HG03571 (cell line): Measurements from ENCODE around the gene MAPRE3.
"Not testable (repeated sequence)": the region's sequence is repeated elsewhere in the genome, so short reads cannot be mapped to it uniquely, and the experiment has no call there.

ENCODE experiments used
- ATAC-seq: cut with Tn5 transposase; IDR thresholded peaks from one replicate; pipeline ENCODE4 v1.9.1; 2021; ENCODE audit not compliant: unreplicated experiment

The MAPRE3 gene

DNA sequence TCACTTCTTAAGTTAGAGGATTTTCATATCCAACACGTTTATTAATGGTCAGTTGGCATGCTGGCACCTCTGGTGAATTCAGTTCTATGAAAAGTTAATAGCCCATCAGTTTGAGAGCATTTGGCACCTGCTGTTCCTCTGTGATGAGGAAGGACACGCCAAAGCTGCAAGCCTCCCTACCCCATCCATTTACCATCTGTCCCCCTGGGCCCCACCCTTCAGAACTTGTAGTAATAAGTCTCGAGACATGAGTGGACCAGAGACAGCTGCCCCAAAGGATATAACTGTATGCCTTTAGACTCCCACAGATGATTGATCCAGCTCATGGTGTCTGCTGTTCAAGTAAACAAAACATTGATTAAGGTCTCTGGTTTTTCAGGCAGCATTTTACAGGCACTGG lies 94.7 kb downstream of the MAPRE3 start:
- ATAC-seq = no peak

DNA sequence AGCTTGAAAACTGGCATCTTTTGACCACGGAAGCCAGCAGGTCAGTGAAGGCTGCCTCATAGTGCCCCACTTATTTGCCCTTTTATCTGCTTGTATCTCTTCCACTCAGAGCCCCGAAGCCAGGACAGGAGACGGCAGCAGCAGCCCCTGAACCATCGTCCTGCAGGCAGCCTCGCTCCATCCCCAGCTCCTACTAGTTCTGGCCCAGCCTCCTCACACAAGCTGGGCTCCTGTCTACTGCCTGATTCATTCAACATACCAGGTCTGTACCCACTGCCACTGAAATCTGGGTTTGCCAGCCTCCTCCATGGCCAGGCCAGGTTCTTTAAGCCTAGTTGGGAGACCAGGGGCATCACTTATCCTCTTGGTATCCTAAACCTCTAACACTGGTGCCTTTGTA lies 96.9 kb downstream of the MAPRE3 start:
- ATAC-seq = no peak

DNA sequence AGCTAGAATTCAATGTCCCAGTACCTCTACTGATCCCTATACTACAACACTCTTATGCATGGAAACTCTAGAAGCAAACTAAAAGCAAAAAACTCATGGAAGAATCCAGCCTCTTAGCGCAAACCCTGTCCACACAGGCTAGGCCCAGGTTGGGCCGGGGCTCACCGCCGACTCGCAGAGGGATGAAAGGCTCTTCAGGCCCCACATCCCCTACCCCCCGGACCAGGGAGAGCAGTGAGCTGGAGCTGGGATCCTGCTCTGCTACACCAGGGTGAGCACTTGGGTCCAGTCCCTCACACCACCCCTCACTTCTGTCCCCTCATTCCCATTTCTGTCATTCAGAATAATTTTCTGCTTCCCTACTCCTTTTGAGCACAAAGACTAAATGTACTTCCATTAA lies 99.0 kb downstream of the MAPRE3 start:
- ATAC-seq = no peak

DNA sequence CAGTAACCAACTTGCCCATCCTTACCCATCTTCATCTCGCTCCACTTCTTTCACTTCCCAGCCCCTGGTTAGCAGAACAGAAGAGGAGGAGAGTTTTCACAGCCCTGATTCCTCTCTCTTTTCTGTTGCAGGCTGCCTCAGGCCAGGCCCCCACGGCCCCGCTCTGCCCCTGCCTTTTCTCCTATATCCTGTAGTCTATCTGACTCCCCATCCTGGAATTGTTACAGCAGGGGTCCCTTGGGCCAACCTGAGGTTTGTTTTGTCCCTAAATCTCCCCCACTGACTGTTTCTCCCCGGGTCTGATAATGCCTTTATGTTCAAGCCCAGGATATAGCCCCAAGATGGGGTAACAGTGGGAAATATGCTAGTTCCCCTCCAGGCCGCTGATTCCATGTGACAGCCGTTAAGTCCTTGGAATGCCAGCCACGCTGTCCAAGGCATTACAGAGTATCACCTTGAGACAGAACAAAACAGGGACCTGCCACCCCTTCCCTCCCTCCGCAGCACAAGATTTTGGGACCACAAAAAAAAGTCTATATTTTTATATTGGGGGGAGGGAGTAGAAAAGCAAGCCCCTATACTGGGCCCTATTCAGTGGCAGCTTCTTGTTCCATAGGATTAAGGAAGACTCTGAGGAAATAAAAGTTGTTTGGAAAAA lies 99.7 kb downstream of the MAPRE3 start:
- no peak for ATAC-seq

DNA sequence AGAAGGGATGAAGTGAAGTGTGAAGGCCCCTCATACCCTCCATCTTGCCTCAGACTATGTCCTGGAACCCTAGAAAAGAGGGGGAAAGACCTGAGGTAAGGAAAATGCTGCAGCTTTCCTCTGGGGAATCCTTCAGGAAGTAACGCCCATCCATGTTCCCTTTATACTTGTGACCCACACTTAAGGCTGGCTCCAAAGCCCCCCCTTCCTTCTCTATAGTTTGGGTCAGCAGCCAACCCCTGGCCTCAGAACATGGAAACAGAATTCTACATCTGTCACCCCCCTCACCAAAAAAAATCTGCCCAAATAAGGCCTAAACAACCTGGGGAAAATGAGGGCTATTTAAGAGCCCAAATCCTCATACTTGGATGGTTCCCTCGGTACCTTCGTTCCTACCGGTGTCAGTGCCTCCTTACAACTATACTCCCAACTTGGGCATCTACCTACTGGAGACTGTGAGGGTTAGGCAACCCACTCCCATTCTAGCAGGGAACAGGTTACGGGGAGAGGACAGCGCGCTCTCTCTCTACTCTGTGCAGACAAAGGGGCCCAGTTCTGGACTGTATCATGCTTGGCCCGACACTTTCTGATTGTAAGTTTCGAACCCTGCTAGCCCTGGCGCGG lies 100.3 kb downstream of the MAPRE3 start:
- ATAC-seq = peak; percentile 3

DNA sequence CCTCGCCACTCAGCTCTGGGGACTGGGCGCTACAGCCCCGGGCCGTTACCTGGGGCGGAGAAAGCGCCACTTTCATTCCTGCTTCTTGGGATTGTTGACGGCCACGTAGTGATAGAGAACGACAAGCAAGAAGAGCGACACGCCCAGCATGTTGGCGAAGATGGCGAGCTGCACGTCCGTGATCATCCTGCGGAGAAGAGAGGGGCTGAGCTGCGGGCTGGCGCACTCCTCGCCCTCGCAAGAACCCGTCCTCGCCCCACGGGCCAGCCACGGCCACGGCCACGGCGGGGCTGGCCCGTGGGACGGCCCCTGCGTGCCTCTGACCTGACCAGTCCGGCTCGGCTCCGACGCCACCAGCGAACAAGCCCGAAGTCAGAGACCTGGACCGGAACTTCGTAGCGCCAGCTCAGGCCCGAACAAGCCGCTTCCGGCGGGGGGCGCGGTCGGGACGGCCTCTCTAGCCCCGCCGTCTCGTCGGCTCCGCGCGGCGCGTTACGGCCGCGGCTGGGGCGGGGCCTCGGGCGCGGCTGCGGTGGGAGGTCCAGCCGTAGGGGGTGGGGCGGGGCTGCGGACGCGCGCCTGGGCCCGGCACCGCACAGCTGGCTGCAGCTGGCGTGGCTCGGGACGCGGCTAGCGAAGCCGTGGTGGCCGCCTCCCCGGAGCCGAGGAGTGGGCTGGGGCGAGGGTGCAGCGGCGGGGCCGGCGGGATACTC lies 101.0 kb downstream of the MAPRE3 start, which contains the start of gene OST4:
OST4 (minus strand) TSS at position 378 of the 713 bp plus-strand sequence.
- peak; percentile 87 for ATAC-seq

DNA sequence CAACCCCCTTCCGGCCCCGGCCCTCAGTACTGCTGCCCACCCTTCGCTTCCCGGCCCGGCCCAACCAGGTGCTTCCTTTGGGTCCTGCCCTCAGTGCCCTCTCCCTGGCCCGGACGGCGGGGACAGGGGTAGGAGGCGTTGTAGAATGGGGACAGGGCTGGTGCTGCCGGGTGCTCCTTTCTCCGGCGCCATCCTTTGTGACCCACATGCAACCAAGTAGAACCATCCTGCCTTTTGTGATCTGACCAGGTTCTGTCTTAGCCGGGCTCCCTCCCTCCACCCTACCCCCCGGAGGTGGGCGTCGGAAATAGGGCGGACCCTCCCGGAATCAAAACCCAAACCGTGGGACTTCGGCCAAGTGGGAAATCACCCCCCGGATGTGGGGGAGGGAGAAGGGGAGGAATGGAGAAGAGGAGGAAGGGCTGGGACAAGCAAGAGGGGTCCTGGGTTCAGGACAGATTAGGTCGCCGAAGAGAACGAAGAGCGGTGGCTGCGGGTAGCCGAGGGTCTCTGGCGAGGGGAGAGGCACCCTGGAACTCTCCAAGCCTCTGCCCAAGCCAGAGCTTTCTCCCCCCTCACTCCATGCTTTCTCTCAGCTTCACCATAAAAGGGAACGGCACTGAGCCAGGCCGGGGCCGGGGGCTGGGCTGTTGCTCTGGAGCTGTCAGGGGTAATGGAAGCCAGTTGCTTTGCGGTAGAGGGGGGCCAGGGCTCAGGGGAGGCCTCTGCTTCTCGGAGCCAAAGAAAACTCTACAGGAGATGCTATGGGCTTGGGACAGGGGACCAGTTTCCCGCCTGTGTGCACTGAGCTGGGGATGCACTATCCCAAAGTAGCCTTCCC lies 101.8 kb downstream of the MAPRE3 start:
- no peak for ATAC-seq

DNA sequence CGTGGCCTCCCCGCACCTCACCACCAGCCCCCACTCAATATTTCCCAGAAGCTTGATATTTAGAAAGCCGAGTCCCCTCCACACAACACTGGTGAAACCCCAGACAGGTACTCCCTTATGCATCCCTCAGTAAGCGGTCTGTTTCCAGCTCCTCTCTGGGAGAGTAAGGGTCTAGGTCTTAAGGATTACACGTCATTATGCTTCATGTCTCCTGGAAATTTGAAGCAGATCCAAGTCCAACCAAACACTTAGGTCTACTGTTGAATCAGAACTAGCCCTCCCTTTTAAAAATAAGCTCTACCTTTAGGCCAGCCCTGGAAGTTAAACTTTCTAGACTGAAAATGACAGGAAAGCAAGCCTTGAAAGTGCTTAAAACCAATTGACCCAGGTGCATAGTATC lies 102.5 kb downstream of the MAPRE3 start:
- ATAC-seq = no peak

DNA sequence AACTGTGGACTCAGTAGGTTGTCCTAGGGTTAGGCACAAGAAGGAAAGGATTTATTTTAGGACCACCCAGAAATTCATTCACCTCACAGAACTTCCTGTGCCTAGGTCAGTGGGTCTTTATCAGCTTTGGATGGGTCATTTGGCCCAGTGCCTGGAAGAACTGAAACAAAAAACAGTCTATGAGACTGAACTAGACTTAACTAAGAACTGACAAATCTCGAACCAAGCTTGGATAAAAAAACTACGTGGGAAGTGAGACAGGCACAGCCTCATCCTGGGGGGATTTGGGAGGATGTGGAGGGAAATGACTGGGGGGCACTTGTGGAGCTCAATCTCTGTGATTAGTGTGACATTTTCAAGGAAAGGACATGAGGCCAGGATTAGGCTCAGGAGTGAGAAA lies 103.3 kb downstream of the MAPRE3 start:
- no peak for ATAC-seq

DNA sequence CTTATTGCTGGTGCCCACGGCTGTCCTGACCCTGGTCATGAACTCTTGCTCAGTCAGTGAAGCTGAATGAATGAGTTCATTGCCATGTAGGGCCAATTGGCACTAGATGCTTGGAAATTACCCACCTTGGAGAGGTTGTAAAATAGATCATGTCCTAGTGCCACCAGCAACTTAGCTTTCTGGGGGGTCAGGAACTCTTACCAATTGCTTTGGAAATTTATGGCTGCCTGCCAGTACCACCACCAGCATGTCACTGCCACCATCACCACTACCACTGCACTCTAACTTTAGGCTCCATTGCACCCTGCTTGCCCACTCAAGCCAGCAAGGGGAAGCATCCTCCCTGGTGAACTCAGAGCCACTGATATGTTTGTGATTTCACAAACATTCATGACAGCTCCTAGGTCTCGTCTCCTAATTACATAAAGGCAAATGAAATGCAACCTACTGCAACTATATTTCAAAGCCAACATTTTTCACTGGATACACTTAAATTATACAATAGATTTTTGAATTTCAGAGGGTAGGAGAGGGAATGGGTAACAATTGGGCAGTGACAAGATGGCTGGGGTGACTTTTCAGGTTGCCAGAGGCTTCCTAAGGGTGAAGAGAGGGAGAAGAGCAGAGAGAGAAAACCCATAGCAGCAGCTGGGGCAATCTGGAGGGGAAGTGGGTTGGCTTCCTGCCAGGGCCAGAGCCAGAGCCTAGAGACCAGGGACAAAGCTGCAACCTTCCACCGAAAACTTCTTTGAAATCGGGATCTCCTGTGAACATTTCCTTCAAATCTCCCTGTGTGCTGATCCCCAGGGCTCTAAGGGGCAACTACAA lies 104.5 kb downstream of the MAPRE3 start:
- no peak for ATAC-seq

DNA sequence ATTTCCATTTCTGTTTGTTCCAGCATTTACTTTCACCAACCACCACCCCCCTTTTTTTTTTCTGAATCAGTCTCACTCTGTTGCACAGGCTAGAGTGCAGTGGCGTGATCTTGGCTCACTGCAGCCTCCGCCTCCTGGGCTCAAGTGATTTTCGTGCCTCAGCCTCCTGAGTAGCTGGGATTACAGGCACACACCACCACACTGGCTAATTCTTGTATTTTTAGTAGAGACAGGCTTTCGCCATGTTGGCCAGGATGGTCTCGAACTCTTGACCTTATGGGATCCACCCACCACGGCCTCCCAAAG lies 105.1 kb downstream of the MAPRE3 start:
- not testable (repeated sequence) for ATAC-seq

DNA sequence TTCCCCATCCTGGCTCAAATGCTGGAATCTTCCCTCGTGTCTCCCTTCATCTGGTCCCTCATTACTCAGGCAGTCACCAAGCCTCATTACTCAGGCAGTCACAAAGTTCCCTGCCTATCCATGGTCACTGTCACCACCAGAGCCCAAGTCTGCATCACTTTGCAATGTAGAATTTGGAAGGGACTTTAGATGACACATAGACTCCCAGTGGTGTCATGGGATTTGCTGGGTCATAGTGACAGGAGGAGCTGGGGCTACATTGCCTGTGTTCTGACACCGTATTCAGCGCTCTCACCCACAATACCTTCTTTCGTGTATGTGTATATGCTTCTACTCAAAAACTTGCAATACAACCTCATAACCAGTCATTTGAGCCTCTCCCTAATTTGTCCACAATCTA lies 105.9 kb downstream of the MAPRE3 start:
- no peak for ATAC-seq
